ENCODE data around the gene ZNF385B. TPM values are rescaled to one million over a fixed set of nuclear protein-coding genes. Genes with fewer than 3 reads are reported as not detected.

The ZNF385B gene
- total and polyA plus RNA-seq, 2 donors from 2014 or later: 5.9 to 10.9 TPM

DNA sequence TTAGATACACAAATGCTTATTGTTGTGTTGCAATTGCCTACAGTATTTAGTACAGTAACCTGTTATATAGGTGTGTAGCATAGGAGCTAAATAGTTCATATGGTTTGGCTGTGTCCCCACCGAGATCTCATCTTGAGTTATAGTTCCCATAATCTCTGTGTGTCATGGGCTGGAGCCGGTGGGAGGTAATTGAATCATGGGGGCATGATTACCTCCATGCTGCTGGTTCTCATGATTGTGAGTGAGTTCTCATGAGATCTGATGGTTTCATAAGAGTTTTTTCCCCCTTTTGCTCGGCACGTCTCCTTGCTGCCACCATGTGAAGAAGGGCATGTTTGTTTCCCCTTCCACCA, 406.3 kb downstream of the ZNF385B start:
- no peak overlapping the region for H3K9ac ChIP-seq (ENCODE audit: low read length in 3 of 3)
- no peaks in the 10 kb centered on the region for H3K4me1 ChIP-seq (ENCODE audit: control insufficient read depth in 2 of 3, insufficient read depth in 2 of 3, low read depth in 1 of 3, low read length in 3 of 3)
- H3K27me3 ChIP-seq (ENCODE audit: control insufficient read depth, insufficient read depth, low read length): no peaks in the 10 kb centered on the region
- no peak for FAIRE-seq
- H3K9me3 ChIP-seq (ENCODE audit: control insufficient read depth in 2 of 3, insufficient read depth in 1 of 3, low read length in 3 of 3): no peaks in the 10 kb centered on the region
- DNase-seq: no peak
- intact Hi-C loops (cut with DNase I): no loop called here
- no peak overlapping the region for H3K4me3 ChIP-seq (ENCODE audit: low read length in 3 of 3)
- no peak for TF ChIP-seq CTCF (IDR thresholded peaks at IDR 0.05; ENCODE audit: borderline replicate concordance, extremely low read depth, insufficient read depth)
- no peak overlapping the region for H3K27ac ChIP-seq (ENCODE audit: low read depth in 2 of 2, low read length in 2 of 2)
- no peaks in the 10 kb centered on the region for H3K36me3 ChIP-seq (ENCODE audit: control insufficient read depth in 2 of 3, insufficient read depth in 3 of 3, low read length in 3 of 3)

GRCh38 chr2:179454443-179455171, 406.8 kb downstream of the ZNF385B start:
- DNase-seq (no peak), FAIRE-seq (peak; percentile 47)
- Histone ChIP-seq H3K4me3 (ENCODE audit: low read length in 3 of 3) (no peak overlapping the region), H3K36me3 (ENCODE audit: control insufficient read depth in 2 of 3, insufficient read depth in 3 of 3, low read length in 3 of 3) (no peaks in the 10 kb centered on the region), H3K9me3 (ENCODE audit: control insufficient read depth in 2 of 3, insufficient read depth in 1 of 3, low read length in 3 of 3) (no peaks in the 10 kb centered on the region), H3K9ac (ENCODE audit: low read length in 3 of 3) (no peak overlapping the region), H3K27me3 (ENCODE audit: control insufficient read depth, insufficient read depth, low read length) (no peaks in the 10 kb centered on the region), H3K27ac (ENCODE audit: low read depth in 2 of 2, low read length in 2 of 2) (no peak overlapping the region), H3K4me1 (ENCODE audit: control insufficient read depth in 2 of 3, insufficient read depth in 2 of 3, low read depth in 1 of 3, low read length in 3 of 3) (no peaks in the 10 kb centered on the region)
- no peak for TF ChIP-seq CTCF (IDR thresholded peaks at IDR 0.05; ENCODE audit: borderline replicate concordance, extremely low read depth, insufficient read depth)
- intact Hi-C loops (cut with DNase I): no loop called here

DNA sequence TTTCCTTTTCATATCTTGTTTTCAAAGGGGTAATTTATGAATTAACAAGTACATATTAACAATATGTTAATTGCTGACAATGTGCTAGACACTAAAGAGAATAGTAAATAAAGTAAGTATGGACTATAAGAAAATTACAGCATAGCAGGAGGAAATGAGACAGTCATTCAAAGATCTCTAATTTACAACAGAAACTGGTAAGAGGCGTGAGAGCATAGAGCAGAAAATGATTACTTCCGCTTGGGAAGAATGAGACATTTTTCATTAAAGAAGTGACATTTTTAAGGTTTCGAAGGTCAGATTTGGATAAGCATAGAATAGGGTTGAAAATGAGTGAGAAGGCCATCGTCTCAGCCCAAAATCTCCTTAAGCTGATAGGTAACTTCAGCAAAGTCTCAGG, 412.4 kb downstream of the ZNF385B start:
- no peak for DNase-seq
- H3K9ac ChIP-seq (ENCODE audit: low read length in 3 of 3): no peak overlapping the region
- no peak for FAIRE-seq
- H3K27ac ChIP-seq (ENCODE audit: low read depth in 2 of 2, low read length in 2 of 2): no peak overlapping the region
- H3K27me3 ChIP-seq (ENCODE audit: control insufficient read depth, insufficient read depth, low read length): no peaks in the 10 kb centered on the region
- H3K4me1 ChIP-seq (ENCODE audit: control insufficient read depth in 2 of 3, insufficient read depth in 2 of 3, low read depth in 1 of 3, low read length in 3 of 3): no peaks in the 10 kb centered on the region
- no peaks in the 10 kb centered on the region for H3K9me3 ChIP-seq (ENCODE audit: control insufficient read depth in 2 of 3, insufficient read depth in 1 of 3, low read length in 3 of 3)
- no peak for TF ChIP-seq CTCF (IDR thresholded peaks at IDR 0.05; ENCODE audit: borderline replicate concordance, extremely low read depth, insufficient read depth)
- H3K36me3 ChIP-seq (ENCODE audit: control insufficient read depth in 2 of 3, insufficient read depth in 3 of 3, low read length in 3 of 3): no peaks in the 10 kb centered on the region
- intact Hi-C loops (cut with DNase I): loop anchor here (10.0 kb wide), 1 partner anchor 234 kb away; no protein-coding TSS in a partner anchor
- no peak overlapping the region for H3K4me3 ChIP-seq (ENCODE audit: low read length in 3 of 3)
